Activated T-cell treated with anti-CD3 and anti-CD28 coated beads for 48 hours (primary cell): ENCODE measurements around the gene PRICKLE2.

Experiments used
- DNase-seq: peaks from one replicate; pipeline ENCODE4 v3.0.0-alpha.2; 2020; ENCODE audit warnings: low read depth

The PRICKLE2 gene

DNA sequence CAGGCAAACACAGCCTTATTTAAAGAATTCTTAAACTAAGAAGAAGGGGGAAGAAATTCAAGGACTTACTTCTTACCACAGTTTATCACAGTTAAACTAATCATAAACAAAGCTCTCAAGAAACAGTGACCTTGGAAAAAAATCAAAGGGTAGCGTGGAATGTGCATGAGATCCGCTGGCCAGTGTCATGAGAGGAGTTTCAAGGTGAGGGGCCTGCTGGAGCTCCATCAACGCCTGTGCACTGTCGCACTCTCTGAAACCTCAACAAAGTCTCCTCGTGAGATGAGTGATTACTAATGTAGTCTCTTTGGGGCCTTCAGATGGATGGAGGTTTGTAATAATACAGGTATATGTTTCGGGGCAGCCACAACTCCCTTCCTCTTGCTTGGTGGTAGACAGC lies 28.4 kb upstream of the PRICKLE2 start:
- DNase-seq = no peak

DNA sequence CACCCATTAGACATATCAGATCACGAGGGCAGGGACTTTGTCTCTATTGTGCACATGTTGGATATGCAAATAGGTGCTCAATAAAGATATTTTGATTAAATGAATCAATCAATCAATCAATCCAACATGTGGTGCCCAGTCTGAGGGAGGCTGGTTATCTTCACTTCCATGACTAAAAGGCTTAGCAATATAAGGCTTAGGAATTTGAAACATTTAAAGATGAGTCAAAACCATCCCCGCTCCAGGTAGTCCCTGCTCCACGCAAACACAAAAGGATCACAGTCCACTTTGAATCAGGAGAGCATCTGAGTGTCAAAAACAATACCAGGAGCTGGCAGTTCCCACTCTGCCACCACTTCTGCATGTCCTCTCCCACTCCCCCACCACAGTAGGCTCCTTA lies 25.8 kb upstream of the PRICKLE2 start:
- DNase-seq = no peak

DNA sequence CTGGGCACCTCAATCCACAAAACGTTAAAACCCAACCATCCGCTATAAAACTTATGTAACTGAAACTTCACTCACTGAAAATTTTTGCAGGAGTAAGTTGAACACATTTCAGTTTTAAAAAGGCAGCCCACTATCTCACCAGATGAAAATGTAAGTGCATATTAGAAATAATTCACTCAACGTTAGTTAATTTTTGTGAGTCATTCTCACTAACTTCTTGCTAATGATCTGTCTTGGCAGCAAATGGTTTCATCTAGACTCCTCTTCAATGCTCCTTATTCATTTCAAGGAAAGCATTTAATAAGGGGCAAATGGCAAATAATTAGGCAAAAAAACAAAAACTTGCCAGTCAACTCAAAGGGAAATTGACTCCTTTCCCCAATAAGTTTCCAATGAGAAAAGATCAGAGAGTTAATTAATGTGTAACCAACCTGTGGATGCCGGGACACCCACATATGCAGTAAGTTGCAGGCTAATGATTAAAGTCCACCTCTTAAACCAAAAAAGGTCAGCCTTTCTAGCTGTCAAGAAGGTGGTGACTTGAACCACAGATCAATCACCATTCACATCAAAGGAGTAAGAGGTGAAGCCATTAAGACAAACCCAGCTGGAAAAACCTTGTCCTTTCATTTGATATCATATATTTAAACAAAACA lies 22.9 kb upstream of the PRICKLE2 start:
- DNase-seq = no peak

DNA sequence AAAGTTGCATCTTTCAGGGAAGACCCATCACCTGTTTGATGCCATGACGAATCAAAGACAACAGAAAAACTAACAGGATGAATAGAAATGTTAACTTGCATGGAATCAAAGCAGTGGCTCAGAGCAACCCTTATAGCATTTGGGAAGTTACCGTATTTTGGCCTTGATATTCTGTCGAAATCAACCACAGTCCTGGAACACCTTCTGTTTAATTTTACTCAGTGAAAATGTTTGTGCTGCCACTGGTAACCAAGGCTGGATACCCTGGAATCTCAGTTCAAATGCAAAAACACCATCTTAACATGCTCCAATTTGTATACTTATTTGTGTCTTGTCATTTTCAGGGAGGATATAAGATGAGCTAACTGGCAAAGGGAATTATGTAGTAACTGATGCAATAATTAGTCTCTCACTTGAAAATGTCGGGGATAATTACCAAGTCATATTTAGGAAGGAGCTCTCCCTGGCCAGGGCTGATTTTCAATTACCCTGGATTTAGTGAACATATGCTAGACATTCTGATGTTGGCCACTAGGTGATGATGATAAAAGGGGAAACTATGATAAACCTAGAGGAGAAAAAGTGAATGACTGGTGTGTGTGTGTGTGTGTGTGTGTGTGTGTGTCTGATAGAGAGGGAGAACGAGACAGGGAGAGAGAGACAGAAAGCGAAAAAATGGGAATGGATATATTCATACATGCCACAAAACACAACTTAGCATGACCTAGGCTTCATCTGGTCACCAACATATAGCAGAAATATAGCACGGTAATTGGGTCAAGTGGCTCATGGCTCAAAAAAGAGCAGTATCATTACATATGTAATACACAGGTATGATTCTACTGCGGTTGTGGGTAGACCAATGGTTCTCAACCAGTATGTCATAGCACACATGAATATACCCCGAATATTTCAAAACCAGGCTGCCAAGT lies 19.0 kb upstream of the PRICKLE2 start:
- no peak for DNase-seq

DNA sequence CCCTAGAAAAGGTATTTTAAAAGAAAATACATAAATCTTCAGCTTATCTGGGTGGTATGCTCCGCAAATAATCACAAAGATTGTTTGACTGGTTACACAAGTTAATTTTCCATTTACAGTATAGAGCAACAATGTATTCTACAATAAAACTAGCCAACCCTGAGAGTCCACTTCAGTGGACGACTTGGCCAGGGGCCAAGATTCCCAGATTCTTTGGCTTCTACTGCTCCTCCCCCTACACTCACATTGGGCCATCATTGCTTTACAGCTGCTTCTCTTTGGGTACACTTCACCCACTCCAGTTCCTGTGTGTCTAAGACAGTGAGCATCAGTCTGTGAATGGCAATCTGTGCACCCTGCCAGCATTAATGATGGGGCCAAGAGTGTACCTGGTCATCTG lies 17.2 kb upstream of the PRICKLE2 start:
- no peak for DNase-seq

DNA sequence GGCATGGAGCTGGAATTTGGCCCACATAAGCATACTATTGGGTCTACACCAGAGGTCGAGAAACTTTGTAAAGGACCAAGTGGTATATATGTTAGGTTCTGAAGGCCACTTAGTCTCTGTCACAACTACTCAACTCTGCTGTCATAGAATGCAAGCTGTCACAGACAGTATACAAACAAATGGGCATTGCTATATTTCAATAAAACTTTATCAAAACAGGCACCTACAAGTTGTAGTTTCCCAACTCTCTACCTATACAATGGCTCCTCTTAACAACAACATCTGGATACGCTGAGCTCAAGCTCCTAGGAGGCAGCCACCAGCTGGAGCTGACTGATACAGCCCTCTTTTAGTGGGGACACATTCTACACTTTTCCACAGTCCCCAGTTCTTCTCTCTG lies 15.7 kb upstream of the PRICKLE2 start:
- DNase-seq = no peak

DNA sequence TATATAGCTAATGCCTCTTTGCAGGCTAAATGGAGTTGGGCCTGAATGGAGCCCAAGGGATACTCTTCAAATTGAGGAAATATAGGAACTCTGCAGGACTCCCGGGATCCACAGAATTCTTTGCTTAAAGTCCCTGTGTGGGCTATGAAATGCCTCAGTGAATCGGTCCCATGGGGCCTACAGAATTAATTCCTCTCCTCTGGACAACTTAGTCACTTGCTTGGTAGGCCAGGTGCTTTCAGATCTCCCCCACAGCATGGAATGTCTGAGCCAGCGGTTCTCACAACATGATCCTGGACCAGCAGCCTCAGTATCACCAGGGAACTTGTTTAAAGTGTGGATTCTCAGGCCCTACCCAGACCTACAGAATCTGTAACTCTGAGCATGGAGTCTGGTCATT lies 15.1 kb upstream of the PRICKLE2 start:
- no peak for DNase-seq

DNA sequence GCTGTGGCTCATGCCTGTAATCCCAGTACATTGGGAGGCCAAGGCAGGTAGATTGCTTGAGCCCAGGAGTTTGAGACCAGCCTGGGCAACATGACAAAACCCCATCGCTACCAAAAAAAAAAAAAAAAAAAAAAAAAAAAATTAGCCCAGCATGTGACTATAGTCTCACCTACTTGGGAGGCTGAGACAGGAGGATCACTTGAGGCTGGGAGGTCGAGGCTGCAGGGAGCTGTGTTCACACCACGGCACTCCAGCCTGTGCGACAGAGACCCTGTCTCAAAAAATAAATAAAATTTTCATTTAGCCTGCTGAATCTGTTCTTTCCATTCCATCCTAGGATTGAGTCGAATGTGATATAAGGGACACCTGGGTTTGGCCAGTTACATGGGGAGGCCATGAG lies 14.6 kb upstream of the PRICKLE2 start:
- no peak for DNase-seq

DNA sequence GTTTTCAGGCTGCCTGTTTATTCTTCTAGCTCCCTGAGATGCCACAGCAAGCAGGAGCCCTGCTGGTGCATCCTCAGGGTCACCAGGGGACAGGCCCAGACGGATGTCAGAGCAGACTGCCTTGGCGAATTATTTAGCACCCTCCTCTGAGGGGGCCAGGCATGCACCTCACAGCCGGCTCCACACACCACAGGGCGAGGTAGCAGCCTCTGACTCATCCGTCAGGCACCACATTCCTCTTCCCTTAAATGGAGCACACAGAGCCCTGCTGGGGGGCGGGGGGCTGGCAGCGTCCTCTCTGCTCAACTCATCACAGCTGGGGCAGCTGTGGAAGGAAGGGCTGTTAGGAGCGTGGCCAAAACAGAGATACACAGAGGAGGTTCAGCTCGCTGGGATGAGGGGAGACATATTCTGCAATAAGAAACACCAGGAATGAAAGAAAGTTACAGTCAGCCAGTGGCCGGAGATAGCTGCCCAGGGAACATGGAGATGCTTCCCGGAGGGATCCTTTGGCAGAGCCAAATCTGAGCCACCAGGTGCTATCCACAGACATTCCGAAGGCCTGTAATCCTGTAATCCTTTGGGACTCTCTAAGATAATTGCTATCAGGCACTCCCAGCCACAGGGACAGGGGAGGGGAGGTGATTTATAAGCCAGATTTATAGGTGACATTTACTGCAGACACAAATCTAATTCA lies 13.9 kb upstream of the PRICKLE2 start:
- no peak for DNase-seq

DNA sequence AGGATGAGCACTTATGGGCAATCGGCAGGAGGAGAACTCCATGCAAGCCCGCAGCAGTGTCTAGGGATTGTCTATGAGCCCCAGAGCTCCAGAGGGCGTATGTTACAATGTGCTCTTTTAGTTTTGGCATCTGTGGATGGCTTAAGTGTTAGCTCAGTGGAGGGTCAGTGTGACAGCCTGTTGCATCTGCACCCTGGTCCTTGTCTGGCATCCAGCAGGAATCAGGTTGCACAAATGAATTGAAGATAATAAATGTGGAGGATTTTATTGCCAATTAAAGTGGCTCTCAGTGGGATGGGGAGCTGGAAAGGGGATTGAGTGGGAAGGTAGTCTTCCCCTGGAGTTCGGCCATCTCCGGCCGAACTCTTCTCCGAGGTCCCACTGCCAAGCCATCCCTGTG lies 11.8 kb upstream of the PRICKLE2 start:
- DNase-seq = no peak

DNA sequence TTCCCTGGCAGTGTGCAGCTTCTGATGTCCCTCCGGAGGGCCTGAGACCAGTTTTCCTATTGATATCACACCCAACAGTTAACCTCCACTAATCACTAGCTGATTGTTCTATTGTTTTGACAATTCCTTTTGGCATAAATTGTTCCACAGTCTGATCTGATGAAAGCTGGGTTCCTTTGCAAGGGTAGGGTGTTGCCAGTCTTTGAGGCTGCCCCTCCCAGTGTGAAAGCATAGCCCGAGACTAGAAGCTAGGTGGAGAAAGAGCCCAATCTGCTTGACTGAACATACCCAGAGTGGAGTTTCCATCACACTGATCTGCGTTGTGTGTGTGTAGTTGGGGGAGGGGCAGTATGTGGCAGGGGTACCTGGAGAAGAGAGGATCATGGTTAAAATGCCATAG lies 10.3 kb upstream of the PRICKLE2 start:
- no peak for DNase-seq

DNA sequence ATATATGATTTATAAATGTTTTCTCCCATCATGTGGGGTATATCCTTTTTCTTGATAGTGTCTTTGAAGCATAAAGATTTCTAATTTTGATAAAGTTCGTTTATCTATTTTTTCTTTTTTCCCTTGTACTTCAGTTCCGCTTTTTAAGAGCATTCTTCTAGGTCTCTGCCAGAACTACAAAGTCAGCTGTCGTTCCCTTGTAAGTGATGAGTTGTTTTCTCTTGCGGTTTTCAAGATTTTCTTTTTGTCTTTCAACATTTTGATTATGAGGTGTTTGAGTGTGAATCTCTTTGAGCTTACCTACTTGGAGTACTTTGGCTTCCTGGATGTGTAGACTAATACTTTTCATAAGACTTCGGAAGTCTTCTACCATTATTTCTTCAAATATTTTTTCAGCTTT lies 9.3 kb upstream of the PRICKLE2 start:
- DNase-seq = no peak

DNA sequence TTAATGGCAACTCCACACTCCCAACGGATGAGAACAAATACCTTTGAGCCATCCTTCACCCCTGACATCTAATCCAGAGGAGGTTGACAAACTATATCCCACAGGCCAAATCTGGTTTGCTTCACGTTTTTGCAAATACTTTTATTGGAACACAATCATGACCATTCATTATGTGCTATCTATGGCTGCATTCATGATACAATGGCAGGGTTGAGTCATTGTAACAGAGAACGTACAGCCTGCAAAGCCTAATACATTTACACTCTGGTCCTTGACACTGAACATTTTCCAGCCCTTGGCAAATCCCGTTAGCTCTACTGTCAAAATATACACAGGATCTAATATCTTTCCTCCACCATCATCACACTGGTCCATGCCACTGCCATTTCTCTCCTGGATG lies 7.6 kb upstream of the PRICKLE2 start:
- no peak for DNase-seq

DNA sequence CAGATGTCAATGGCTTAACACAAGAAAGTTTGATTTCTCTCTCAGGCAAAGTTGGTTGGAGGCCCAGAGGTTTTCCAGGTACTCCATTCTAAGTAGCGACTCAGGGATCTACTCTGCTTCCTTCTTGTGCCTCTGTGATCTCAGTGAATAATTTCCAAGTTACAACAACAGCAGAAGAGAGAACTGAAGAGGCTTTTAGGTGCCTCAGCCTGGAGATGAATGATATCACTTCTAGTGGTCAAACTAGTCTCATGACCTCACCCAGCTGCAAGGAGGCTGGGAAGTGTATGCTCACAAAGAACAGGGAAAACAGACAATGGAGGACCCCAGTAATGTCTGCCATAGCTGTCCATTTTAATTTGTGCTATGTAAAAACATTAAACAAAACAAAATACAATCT lies 4.6 kb upstream of the PRICKLE2 start:
- no peak for DNase-seq

DNA sequence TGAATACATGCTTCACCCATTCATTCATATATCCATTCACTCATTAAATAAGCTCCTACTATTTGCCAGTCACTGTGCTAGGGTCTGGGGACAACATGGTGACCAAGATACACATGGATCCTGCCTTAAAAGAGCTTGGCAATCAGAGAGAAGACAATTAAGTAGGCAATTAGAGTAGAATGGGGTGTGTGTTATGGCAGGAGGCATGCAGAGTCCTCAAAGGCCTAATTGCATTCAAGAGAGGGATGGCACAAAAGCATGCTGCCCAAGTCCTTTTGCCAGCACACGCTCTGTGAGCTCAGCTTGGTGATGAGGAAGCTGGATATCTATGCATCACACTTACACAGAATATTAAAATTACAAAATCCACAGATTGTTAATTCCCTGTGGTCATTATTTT lies 2.8 kb upstream of the PRICKLE2 start:
- DNase-seq = no peak

DNA sequence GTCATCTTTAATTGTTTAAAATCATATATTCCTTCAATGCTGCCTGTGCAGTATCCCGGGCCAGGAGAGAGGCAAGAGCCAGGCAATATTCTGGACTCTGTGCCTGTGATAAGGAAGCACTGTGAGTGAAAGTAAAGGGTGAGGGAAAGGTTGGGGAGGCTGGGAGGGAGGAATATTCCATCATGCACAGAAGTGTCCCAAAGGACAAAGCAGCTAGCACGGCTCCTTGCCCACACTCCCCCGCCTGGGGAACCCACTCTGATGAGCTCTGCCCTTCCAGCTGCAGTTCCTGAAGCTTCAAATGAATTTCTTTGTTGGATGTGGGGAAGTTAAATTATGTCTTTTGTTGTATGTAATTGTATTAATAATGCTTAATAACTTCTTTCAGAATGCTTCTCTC lies 1.5 kb upstream of the PRICKLE2 start:
- no peak for DNase-seq

DNA sequence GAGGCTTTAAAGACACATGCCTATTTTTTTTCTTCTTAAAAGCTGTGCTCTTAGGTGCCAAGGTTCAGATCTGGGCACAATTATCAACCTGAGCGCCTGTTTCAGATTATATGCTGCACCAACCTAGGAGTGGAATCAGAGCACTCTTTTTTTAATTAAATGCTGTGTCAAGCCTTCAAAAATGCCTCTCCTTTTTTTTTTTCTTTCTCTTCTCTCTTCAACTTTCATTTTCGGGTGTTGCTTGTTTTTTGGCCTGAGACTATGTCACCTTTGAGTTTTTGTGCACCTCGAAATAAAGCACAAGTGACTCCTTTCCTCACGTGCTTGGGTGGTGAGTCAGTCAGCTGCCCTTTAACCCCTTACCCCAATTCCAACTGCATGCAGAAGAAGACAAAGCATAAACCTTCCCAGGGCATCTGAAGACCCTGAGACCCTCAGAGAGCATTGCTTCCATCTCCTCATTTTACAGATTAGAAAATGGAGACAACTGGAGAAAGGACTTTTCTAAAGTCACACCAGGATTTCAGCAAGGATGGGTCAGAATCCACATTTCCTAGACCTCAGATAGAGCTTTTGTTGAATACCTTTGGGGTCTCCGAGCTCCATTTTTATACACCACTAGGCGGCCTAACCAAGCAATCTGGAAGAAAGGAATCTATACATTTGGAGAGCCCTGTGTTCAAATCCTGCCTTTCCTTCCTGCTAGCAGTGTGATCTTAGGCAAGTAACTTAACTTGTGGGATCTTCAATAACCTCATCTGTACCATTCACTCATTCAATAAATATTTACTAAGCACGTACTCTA lies 631 bp upstream of the PRICKLE2 start:
- DNase-seq = no peak

DNA sequence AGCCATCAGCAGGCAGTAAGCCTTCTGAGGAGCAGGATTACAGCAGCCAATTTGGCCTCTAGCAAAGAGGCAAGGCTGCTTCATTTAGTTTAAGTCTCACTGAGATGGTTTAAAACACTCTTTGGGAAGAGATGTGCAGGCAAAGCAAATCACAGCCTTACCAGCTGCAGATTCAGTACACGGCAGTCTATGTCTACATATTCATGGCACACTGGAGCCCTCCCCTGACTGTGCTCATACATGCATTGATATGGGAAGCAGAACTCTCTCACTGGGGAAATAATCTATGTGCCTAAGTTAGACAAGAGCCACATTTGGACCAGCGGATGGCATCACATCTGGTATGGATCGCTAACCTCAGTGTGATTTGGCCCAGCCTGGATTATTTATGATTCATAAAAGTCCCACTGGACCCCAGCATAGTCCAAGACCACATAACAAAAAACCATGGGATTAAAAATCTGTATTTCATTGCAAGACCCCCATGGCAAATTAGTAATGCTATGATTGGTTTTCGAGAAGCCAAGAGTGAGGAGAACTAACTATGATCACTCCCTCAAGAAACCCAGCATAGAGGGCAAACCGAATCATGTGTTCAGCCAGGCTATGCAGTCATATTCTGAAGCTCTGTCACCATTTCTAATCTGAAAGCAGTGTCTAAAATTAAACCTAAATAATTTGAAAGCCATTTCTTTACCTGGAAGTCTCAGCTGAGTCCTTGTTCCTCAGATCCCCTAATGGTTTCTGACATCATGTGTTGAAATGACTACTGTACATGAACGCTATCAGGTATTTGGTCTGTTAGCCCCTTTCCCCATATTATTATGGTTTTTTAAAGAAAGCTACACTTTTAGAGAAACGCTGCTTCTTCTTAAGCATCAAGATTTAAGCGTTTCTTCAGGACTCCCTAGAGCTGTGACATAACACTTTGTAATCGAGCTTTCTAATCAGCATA lies 1.2 kb downstream of the PRICKLE2 start:
- no peak for DNase-seq

DNA sequence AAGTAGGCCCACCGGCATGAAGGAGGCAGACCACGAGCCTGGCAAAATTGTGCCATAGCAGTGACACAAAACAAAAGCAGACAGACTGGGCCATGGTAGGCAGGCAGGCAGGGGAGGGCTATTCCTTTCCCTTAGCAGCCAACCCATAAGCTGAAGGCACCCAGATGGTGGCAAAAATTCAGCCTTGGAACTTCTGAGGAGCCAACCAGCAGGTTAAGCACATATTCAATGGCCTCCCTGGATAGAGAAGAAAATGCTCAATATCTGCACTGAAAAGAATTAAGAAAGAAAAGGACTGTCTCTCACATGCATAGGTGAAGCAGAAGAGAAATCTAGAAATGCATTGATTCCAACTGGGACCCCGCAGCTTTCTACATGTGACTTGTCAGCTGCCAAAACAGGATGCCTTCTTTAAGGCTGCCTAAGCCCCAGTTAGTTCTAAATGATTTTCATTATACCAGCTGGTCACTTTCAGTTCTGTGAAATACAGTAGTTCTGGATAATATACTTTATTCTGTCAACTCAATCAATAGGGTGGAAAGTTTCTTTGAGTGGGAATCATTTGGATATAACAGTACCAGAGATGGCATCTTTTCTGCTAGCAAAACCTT lies 2.7 kb downstream of the PRICKLE2 start:
- no peak for DNase-seq

DNA sequence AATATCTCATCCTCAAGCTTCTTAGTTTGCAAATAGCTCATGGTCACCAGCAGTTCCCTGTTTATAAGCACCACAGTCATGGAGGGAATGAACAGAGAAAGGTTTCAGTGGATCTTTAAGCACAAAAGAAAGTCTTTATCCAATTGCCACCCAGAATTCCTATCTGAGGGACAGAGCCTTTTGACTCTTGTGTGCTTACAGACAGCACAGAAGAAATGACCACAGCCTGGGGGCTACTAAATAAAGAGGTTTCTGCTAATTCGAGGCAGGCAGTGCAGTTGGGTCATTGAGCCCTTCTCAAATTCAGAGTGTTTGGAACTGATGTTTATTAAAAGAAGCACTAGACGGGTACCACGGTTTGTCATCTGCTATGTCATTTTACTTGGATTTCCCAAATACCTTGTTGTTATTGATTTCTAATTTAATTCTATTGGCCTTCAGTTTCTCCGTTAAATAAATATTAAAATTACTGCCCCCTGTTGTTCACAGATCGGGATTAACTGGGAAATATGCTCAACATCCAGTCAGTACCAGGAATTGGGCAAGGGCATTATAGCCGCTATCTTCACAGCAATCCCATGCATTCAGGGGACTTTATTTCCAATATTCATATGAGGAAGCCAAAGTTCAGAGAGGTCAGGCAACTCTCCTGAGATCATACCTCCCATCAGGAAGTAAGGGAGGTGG lies 3.6 kb downstream of the PRICKLE2 start:
- DNase-seq = no peak
